ENCODE results near the gene TET3.

- TF ChIP-seq POLR2A (IDR thresholded peaks at IDR 0.05) = no peak
- TF ChIP-seq, protein P1, sequence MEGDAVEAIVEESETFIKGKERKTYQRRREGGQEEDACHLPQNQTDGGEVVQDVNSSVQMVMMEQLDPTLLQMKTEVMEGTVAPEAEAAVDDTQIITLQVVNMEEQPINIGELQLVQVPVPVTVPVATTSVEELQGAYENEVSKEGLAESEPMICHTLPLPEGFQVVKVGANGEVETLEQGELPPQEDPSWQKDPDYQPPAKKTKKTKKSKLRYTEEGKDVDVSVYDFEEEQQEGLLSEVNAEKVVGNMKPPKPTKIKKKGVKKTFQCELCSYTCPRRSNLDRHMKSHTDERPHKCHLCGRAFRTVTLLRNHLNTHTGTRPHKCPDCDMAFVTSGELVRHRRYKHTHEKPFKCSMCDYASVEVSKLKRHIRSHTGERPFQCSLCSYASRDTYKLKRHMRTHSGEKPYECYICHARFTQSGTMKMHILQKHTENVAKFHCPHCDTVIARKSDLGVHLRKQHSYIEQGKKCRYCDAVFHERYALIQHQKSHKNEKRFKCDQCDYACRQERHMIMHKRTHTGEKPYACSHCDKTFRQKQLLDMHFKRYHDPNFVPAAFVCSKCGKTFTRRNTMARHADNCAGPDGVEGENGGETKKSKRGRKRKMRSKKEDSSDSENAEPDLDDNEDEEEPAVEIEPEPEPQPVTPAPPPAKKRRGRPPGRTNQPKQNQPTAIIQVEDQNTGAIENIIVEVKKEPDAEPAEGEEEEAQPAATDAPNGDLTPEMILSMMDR (IDR thresholded peaks at IDR 0.05) = no peak
Observed at GRCh38 chr2:73979686-73980085, 5.0 kb upstream of the TET3 start.

Data from uterus (tissue), 2 donors.